ENCODE results near the gene TRIL. TPM values are rescaled to one million over a fixed set of nuclear protein-coding genes. Genes with fewer than 3 reads are reported as not detected.

TRIL gene
- total RNA-seq, 1 donor: under 0.01 TPM

DNA sequence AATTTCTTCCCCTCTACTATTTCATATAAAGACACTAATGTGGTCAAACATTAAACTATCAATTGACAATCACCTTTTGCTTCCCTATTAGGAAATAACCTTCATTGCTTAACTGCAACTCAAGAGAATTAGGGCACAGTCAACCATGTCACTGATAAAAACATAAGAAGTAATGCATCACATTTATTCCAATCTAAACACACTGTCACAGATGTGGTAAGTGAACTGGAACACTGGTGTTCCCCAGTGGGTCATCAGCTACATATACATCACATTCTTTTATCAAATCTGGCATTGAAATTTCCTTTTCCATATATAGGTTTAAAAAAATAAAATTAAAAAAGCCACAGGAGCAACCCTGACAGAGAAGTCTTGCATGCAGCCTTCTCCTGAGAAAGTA is 3.7 kb downstream of the TRIL start:
- no peak for TF ChIP-seq CTCF (IDR thresholded peaks at IDR 0.05; ENCODE audit: insufficient read depth, low read depth, low read length)
- DNase-seq (ENCODE audit: low read depth): peak; percentile 59
- H3K4me3 ChIP-seq (ENCODE audit: low read depth, low read length): no peak overlapping the region

- peak; percentile 93 for DNase-seq (ENCODE audit: low read depth)
- no peak for TF ChIP-seq CTCF (IDR thresholded peaks at IDR 0.05; ENCODE audit: insufficient read depth, low read depth, low read length)
- no peak overlapping the region for H3K4me3 ChIP-seq (ENCODE audit: low read depth, low read length)
Measured at GRCh38 chr7:28953633-28954032, 4.5 kb downstream of the TRIL start.

- no peak overlapping the region for H3K4me3 ChIP-seq (ENCODE audit: low read depth, low read length)
- TF ChIP-seq CTCF (IDR thresholded peaks at IDR 0.05; ENCODE audit: insufficient read depth, low read depth, low read length): no peak
- no peak for DNase-seq (ENCODE audit: low read depth)
Measured at GRCh38 chr7:28942168-28942567, 16.0 kb downstream of the TRIL start.

DNA sequence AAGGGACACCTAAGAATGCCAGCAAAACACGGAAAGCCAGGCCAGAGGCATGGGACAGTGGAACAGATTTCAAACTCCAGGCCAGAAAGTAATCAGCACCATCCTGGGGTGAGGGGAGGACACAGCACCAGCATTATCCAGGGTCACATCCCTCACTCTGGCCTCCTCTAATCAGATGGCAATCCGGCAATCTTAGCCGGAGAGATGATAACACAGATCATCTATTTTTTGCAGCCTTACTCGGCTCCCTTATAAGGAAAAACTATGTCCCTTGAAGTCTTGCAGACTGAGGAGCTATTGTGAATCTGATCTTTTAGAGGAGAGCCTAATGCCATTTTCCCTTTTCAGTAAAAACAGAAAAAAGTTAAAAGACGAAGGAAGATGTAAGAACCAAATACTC is 16.5 kb downstream of the TRIL start:
- no peak for TF ChIP-seq CTCF (IDR thresholded peaks at IDR 0.05; ENCODE audit: insufficient read depth, low read depth, low read length)
- DNase-seq (ENCODE audit: low read depth): no peak
- H3K4me3 ChIP-seq (ENCODE audit: low read depth, low read length): no peak overlapping the region

- no peak overlapping the region for H3K4me3 ChIP-seq (ENCODE audit: low read depth, low read length)
- TF ChIP-seq CTCF (IDR thresholded peaks at IDR 0.05; ENCODE audit: insufficient read depth, low read depth, low read length): no peak
- no peak for DNase-seq (ENCODE audit: low read depth)
Measured at GRCh38 chr7:28940741-28941384, 17.3 kb downstream of the TRIL start.

DNA sequence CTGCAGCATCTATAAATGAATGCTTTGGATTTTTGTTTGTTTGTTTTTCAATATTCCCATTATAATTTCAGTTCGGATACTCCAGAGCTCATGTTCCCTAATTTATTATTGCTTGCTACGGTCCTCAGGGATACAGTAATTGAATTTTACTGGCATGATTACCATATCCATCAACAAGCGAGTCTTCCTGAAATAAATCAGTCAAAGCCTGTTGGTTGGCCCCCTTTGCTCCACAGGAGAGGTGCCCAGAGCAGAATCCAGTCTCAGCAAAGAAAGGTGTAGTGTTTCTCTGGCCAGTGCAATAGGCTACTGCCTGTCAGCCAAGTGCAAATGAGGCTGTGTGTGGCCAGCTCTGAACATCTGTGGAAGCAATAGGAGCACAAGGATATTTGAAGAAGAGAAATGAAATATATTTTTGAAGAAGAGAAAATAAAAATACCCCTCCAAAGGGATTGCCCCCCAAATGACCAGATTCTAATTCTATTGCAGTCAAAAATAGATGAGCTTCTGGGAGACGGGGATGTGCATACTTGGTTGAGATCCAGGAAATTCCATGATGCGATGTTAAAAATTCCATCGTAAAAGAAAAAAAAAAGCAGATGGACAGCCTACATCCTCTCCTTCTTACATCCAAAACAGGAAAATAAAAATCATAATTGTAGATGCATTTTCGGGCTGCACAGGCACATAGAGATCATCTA is 18.1 kb downstream of the TRIL start:
- no peak for DNase-seq (ENCODE audit: low read depth)
- no peak for TF ChIP-seq CTCF (IDR thresholded peaks at IDR 0.05; ENCODE audit: insufficient read depth, low read depth, low read length)
- no peak overlapping the region for H3K4me3 ChIP-seq (ENCODE audit: low read depth, low read length)
